Uterus (tissue), 2 donors: ENCODE results near the gene ATP8B3.

Source experiments
- CTCF ChIP-seq, 4 experiments: fragments of 200-600 bp in 2 of 4; fragments of 450-650 bp in 2 of 4; sonication (generic) in 2 of 4; IDR thresholded peaks; one replicate each; pipeline ENCODE4 v1.5.1; 2016 to 2019; ENCODE audit warnings: antibody characterized with exemption in 4 of 4, mild to moderate bottlenecking in 2 of 4, moderate library complexity in 1 of 4
- POLR2A ChIP-seq, 2 donors: fragments of 450-650 bp; IDR thresholded peaks; one replicate each; pipeline ENCODE4 v1.6.1; 2016; ENCODE audit warnings: antibody characterized with exemption in 2 of 2, mild to moderate bottlenecking in 1 of 2, moderate library complexity in 1 of 2

- TF ChIP-seq CTCF (IDR thresholded peaks at IDR 0.05) (no peak), POLR2A (IDR thresholded peaks at IDR 0.05) (no peak)
Observed at GRCh38 chr19:1754018-1754635, 57.9 kb downstream of the ATP8B3 start.
